SK-MEL-5 (cell line): ENCODE data around the gene MGLL. TPM values are rescaled to one million over a fixed set of nuclear protein-coding genes. Genes with fewer than 3 reads are reported as not detected.
A peak's percentile ranks its signal among the peaks of the same experiment; 100 is the strongest.

Source experiments
- DNase-seq: peaks from one replicate; pipeline ENCODE4 v3.0.0-alpha.2; 2016; ENCODE audit warnings: low read depth, low spot score
- in situ Hi-C: cut with HindIII; loops from 2 replicates; pipeline ENCODE4 v1.10.0; 2016; ENCODE audit warnings: low sequenced_read_pairs, high pct_unique_total_duplicates, low pct_unique_long_range_greater_than_20kb
- total RNA-seq: library from RNA; depleted of rRNA; stranded (reverse); fragments of >200 nt; shearing (Covaris generic); gene quantifications from 2 replicates; pipeline ENCODE4 v1.2.3, GENCODE V29; 2014

MGLL gene
- total RNA-seq, 1 experiment from 2014 or later: 3.2 TPM

DNA sequence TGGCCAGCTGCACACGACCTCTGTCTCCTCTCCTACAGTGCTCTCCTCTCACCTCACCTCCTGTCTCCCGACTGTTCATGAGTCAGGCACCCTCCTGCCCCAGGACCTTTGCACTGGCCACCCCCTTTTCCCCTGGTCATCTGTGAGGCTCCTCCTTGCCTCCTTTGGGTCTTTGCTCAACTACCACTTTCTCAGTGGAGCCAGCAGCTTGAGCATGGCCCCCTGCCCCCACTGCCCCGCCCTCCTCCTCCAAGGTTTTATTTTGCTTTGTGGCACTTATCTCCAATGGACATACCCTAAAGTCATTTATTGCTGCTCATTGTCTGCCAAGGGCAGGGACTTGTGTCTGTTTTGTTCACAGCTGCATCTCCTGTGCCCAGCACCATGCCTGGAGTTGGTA, 64.3 kb downstream of the MGLL start:
- in situ Hi-C loops: no loop called here
- DNase-seq: no peak

DNA sequence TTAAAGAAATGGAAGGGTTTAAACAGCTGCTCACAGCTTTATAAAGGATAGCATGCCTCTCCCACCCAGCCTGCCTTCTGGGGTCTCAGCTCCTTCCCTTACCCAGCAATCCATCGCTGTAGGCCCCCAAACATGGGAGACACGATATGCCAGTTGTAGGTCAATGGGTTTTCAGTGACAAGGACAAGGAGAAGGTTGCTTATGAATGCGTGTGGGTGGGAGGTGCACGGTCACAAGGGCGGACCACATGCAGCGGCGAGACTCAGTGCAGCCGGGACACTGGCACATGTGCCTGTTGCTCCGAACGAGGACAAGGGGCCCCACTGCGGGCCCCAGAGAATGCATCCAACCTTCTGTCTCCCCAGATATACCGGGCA, 67.0 kb downstream of the MGLL start:
- in situ Hi-C loops: no loop called here
- DNase-seq: no peak

GRCh38 chr3:127754411-127755304, 67.7 kb downstream of the MGLL start:
- in situ Hi-C loops: no loop called here
- DNase-seq: no peak

DNA sequence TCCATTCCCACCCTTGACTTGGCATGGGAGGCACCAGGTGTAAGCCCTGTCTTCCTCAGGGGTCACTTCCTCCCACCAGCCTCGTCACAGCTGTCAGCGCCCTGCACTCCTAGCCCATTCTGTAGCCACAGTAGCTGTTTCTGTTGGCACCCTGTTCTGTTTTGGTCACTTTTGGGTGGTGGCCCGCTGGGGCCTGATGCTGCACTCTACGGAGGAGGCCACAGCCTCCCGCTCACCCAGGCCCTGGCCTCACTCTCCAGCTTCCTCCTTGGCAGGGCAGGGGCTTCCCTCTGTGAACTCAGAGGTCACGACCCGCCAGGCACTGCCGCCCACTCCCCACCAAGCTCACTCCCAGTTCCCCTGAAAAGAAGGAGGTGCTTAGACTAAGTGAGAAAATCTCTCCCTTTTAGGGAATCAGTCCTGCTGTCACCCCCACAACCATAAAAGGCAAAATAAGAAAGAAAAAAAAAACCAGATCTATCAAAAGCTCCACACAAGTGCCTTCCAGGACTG, 68.4 kb downstream of the MGLL start:
- DNase-seq: no peak
- in situ Hi-C loops: no loop called here

- DNase-seq: no peak
- in situ Hi-C loops: no loop called here
Observed at GRCh38 chr3:127753338-127753737, 69.0 kb downstream of the MGLL start.

DNA sequence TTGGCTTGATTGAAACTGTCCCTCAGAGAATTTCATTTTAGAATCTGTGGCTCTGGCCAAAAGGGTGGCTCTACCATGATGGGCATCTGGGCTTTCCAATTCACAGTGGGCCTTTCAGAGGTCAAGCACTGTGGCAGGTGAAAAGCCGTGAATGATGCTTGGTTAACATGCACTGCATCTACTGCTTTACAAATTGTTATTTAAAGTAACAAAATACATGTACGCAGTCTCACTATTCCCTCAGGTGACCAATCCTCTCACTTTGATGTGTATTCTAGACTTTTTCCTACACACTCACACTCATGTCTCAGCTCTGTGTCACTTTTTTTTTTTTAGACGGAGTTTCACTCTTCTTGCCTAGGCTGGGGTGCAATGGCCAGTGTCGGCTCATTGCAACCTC, 70.5 kb downstream of the MGLL start:
- in situ Hi-C loops: no loop called here

DNA sequence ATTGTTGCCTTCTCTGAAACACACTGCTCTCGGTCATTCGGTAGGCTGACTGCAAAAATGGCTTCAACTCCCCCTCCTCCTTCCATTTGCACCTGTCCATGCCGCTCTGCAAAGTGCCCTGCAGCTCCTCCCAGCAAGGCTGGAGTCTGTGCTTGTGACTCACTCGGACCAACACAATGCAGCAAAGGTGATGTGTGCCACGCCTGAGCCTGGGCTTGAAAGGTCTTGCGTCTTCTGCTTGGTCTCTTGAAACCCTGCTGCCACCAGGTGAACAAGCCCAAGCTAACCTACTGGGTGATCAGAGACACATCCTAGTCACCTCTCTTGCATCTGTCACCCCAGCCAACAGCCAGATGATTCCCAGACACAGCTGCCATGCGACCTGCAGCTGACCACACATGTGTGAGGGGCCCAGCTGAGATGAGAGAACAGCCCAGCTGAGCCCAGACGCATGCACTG, 71.1 kb downstream of the MGLL start:
- DNase-seq: no peak
- in situ Hi-C loops: no loop called here

More for the DNA sequence above, 70.5 kb downstream of the MGLL start:
- DNase-seq: no peak

DNA sequence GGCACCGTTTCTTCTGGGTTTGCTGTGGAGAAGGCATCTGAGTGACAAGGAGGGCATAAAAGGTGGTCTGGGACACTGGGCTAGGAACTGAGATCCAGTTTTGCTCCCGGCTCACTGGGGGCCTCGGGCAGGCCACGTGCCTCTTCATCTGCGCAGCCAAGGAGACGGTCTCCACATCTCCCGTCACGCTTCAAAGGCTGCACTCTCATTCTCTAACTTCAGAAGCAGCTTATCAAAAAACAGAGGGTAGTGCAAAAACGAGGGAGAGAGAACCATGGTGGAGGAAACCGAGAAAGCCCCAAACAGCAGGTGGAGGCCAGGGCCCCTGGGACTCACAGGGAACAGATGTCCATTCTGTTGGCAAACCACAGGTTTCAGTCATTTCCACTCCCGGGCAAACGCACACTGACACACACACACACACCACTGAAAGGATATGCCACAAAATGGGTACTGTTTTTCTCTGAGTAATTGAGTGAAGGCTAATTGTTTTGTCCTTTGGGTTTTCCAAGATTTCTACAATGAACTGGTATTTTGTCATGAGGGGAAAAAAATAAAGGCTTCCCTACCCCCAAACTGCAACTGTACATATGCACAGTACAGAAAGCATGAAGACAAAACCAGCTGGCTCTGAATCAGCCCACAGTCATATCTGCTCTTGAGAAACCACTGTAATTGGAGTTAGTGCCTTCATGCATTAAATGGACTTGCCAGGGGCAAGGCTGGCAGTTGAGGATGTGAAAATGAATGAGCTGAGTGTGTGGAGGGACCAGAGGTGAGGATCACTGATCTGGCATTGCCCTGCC, 71.9 kb downstream of the MGLL start:
- peak; percentile 95 for DNase-seq
- in situ Hi-C loops: no loop called here

DNA sequence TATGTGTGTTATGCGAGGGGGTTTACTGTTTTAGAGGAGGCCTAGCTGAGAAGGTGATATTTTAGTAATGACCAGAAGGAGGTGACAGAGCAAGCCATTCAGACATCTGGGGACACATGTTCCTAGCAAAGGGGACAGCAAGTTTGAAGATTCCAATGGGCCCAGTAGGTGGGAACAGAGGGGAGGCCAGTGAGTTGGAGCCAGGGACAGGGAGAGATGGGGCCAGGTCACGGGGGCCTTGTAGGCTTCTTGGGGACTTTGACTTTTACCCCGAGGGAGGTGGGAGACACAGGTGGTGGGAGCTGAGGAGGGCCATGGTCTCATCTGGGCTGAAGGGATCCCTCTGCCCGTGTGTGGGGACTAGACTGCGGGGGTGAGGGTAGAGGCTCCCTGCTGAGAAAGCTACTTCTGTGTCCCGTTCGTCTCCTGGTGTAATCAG, 72.5 kb downstream of the MGLL start:
- in situ Hi-C loops: no loop called here
- DNase-seq: peak; percentile 43

DNA sequence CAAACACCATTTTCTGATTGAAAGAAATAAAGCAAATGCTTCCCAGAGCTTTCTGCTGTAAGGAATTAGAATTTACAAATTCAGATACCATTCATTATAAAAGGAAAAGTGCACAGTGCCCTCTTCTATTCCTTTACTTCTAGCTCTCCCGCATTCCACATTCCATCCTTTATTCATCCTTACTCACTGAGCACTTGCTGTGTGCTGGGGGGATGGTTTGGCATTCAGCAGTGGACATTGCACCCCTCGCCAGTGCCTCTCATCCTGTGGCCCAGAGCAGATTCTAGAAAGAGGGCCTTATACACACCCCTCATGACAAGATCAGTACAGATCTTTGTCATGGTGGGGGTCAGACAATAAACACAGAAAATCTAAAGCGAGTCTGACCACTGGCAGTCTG, 73.0 kb downstream of the MGLL start:
- in situ Hi-C loops: no loop called here
- no peak for DNase-seq

GRCh38 chr3:127748754-127749327, 73.5 kb downstream of the MGLL start:
- in situ Hi-C loops: no loop called here
- DNase-seq: no peak

DNA sequence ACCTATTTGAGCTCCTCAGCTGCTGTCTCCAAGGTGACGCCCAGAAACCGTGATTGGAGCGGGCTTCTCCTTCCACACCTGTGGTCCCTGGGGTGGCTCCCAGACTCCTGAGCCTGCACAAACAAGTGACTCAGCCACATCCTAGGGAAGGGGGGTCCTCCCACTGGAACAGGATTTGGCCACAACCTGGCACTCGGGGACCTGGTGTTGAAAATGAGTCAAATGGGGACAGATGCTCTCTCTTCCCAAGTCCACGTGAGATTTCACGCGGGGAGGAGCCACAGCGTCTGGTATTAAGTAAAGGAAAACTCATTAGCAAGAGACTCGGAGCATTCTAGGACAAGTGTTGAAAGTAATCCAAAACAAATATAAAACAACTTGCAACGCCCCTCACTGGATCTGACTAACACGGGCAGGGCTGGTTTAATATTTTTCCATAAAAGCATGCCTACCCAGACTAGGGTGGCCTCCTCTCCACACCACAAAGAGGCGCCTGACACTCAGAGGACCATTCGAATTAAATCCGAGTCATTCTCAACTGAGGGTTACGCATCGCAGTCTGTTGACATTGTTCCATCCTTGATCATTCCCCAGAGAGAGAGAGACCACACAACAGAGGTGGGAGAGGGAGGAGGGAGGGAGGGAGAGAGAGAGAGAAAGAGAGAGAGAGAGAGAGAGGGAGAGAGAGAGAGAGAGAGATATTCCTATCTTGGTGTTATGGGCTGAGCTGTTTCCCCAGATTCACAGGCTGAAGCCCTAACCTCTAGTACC, 74.4 kb downstream of the MGLL start:
- in situ Hi-C loops: no loop called here
- no peak for DNase-seq

- no peak for DNase-seq
- in situ Hi-C loops: no loop called here
Observed at GRCh38 chr3:127747066-127747465, 75.2 kb downstream of the MGLL start.

DNA sequence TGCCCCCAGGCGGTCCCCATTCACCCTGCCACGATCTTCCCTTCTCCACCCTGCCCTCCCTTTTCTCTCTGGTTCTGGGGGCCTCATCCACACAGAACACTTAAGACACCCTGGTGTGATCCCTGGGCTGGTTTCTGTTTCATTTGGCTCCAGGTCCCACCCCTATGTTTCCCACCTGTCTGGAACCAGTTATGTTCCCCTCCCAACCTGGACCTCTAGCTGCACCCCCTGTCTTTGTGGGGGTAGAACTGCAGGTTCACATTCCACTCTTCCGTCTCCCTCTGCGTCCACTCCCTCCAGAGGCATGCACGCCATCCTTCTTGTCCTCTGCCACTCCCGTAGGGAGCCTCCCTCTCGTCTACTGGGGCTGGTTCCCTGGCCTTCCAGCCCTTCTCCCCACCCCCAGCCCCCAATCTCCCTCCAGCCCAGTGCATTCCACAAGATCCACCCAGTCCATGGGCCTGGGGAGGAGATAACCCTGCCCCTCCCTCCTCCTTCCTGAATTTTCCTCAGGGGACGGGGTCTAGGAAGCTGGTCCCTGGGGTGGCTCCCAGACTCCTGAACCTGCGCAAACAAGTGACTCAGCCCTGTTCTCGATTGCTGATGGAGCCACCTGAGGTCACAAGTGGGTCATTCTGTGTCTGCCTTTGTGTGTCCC, 75.8 kb downstream of the MGLL start:
- in situ Hi-C loops: no loop called here
- DNase-seq: no peak

GRCh38 chr3:127745656-127746399, 76.5 kb downstream of the MGLL start:
- in situ Hi-C loops: no loop called here
- DNase-seq: no peak

DNA sequence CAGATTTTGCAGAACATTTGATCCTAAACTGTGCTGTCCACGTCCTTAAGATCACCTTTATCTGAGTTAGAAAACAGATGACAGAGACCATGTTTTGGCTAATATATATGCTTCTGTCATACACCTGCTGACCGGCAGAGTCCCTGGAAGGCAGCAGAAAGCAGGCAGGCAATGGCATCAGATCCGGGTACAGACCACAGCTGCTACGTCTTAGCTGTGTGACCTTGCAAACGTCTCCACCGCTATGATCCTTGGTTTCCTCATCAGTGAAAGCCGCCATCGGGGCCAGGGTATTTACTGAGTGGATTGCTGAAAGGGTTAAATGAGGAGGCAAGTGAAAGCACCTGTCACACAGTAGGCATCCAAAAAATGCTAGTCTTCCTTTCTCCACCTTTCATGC, 77.4 kb downstream of the MGLL start:
- no peak for DNase-seq
- in situ Hi-C loops: no loop called here
